Heart right ventricle (tissue), 16 donors: ENCODE measurements around the gene TCF7L2. TPM values are rescaled to one million over a fixed set of nuclear protein-coding genes. Genes with fewer than 3 reads are reported as not detected.

Experiments used
- ATAC-seq, 8 donors: fragments of 200-7000 bp; cut with Tn5 transposase; one replicate each; pipeline ENCODE4 v1.9.1; 2020; ENCODE audit warnings: mild to moderate bottlenecking in 8 of 8, moderate library complexity in 8 of 8, moderate number of reproducible peaks in 1 of 8
- DNase-seq, 2 donors: peaks; one replicate each; pipeline ENCODE4 v3.0.0-alpha.2; 2020
- H3K27ac ChIP-seq, 10 donors: fragments of 200-600 bp; sonication (generic) in 2 of 10; one replicate each; pipeline versions ENCODE4 v1.5.0 to v1.8.0; 2020 to 2022; ENCODE audit warnings: mild to moderate bottlenecking in 3 of 10
- H3K27me3 ChIP-seq, 7 donors: fragments of 200-600 bp; one replicate each; pipeline ENCODE4 v1.8.0; 2021 to 2022; ENCODE audit warnings: mild to moderate bottlenecking in 2 of 7
- H3K36me3 ChIP-seq, 9 donors: fragments of 200-600 bp; sonication (generic) in 1 of 9; one replicate each; pipeline versions ENCODE4 v1.5.0 to v1.8.0; 2020 to 2022; ENCODE audit warnings: mild to moderate bottlenecking in 2 of 9
- H3K4me1 ChIP-seq, 9 donors: fragments of 200-600 bp; sonication (generic) in 1 of 9; one replicate each; pipeline versions ENCODE4 v1.5.0 to v1.8.0; 2020 to 2022; ENCODE audit warnings: mild to moderate bottlenecking in 4 of 9
- H3K4me3 ChIP-seq, 10 donors: fragments of 200-600 bp; sonication (generic) in 2 of 10; one replicate each; pipeline versions ENCODE4 v1.5.0 to v1.8.0; 2020 to 2022; ENCODE audit warnings: mild to moderate bottlenecking in 7 of 10, moderate library complexity in 2 of 10
- H3K9me3 ChIP-seq, 11 donors: fragments of 200-600 bp in 10 of 11; sonication (generic) in 2 of 11; one replicate each; pipeline versions ENCODE4 v1.5.0 to v1.8.0; 2013 to 2022; ENCODE audit warnings: mild to moderate bottlenecking in 2 of 11, control low read depth in 1 of 11, moderate library complexity in 1 of 11
- WGBS, 2 donors: extraction: QIAGEN DNeasy Blood & Tissue Kit; methylation state at CpG; one replicate each; pipeline ENCODE4 v1.1.7; 2013; ENCODE audit warnings: inconsistent platforms in 1 of 2; 5-methylcytosine and 5-hydroxymethylcytosine counted together
- intact Hi-C, 10 donors: fragments of 100-400 bp; cut with DNase I; formaldehyde crosslinking; loops; one replicate each; pipeline versions ENCODE4 v1.11.1 to v1.14.2; 2022
- polyA plus RNA-seq, 2 donors: library from polyadenylated mRNA; stranded (reverse); fragments of 200-250 nt; gene quantifications; one replicate each; pipeline ENCODE4 v1.2.3, GENCODE V29; 2013
- total RNA-seq, 10 donors: library from RNA; stranded (reverse); fragmentation: NEBNext Ultra II Directional in 3 of 10; extraction: Animal tissue kit (Norgen Biotek cat#: 25700) in 3 of 10; gene quantifications; one replicate each; pipeline versions ENCODE4 v1.2.1 to v1.2.4, GENCODE V29; 2021 to 2023
- TF ChIP-seq, protein P1 (sequence below), 9 donors: fragments of 200-600 bp; sonication (generic) in 2 of 9; IDR thresholded peaks; one replicate each; pipeline versions ENCODE4 v1.5.0 to v1.8.0; 2021 to 2022; ENCODE audit warnings: antibody characterized with exemption in 9 of 9, mild to moderate bottlenecking in 5 of 9, moderate library complexity in 1 of 9
- donor health status: Arrhythmogenic right ventricular cardiomyopathy.
- donor health status: ischemic (EF 13 %, LVEDD 7.1; RV severe dilation, severe dysfunction).
- donor health status: healthy with polysubstance abuse.
- donor health status: DM: no; HTN: yes; CAD: no.
- donor health status: DM: no; HTN: no; CAD: no.
- donor health status: ischemic (EF 25% LVEDD 6.9; RV normal size, moderate dysfunction).
- donor health status: ischemic (EF 25% LVEDD 5.7; RV mildly dilated, moderate dysfunction).
- donor health status: healthy.
- donor health status: DM: yes; HTN: yes; CAD: no.
- donor health status: Ischemic cardiomyopathy.
- donor health status: ischemic (EF 35%, LVEDD 5.7; RV mildly dilated, moderate dysfunction).
- donor health status: nonischemic (EF 11% LVEDD 7.7; RV severe dilation, severe dysfunction).
- donor health status: DM: yes; HTN: yes; CAD: no.
- donor health status: PGD.
- donor health status: ischemic (EF 29% LVEDD 5.4; RV normal size, mild dysfunction).
- donor health status: nonischemic (EF 23%, LVEDD 6.1; RV moderate dilation, normal function).

Gene TCF7L2
- total and polyA plus RNA-seq, 12 donors, result 3.6 to 15.8 (median 11.8) TPM

DNA sequence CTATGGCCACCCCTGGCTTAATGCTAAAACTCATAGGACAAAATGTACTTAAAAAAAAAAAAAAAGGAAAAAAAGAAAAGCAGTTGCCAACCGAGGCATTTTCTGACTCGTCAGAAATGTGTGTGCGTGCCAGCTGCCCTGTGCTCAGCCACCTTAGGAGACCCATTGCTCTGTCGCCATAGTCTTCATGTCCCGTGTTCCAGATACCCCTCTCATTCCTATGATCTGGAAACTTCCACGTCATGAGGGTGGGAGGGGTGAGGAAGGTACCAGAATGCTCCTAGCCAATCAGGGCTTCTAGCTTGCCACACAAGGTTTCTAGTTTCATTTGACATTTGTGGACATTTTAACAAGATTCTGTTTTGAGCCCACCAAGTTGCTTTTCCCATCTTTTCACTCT is 212.9 kb downstream of the TCF7L2 start:
- Histone ChIP-seq H3K27ac (no peak overlapping the region), H3K9me3 (no peaks in the 10 kb centered on the region), H3K4me1 (peaks cover 0 to 3% (median 0%) of the 10 kb centered on the region in 9 donors), H3K36me3 (peaks cover 0 to 87% (median 26%) of the 10 kb centered on the region in 9 donors), H3K27me3 (no peaks in the 10 kb centered on the region), H3K4me3 (no peak overlapping the region)
- TF ChIP-seq, protein P1, sequence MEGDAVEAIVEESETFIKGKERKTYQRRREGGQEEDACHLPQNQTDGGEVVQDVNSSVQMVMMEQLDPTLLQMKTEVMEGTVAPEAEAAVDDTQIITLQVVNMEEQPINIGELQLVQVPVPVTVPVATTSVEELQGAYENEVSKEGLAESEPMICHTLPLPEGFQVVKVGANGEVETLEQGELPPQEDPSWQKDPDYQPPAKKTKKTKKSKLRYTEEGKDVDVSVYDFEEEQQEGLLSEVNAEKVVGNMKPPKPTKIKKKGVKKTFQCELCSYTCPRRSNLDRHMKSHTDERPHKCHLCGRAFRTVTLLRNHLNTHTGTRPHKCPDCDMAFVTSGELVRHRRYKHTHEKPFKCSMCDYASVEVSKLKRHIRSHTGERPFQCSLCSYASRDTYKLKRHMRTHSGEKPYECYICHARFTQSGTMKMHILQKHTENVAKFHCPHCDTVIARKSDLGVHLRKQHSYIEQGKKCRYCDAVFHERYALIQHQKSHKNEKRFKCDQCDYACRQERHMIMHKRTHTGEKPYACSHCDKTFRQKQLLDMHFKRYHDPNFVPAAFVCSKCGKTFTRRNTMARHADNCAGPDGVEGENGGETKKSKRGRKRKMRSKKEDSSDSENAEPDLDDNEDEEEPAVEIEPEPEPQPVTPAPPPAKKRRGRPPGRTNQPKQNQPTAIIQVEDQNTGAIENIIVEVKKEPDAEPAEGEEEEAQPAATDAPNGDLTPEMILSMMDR (IDR thresholded peaks at IDR 0.05), result no peak
- 91 to 96% methylated on average over 6 of the region's 6 CpGs for WGBS, 2 donors
- ATAC-seq (no peak), DNase-seq (no peak)
- intact Hi-C loops, result no loop called here

DNA sequence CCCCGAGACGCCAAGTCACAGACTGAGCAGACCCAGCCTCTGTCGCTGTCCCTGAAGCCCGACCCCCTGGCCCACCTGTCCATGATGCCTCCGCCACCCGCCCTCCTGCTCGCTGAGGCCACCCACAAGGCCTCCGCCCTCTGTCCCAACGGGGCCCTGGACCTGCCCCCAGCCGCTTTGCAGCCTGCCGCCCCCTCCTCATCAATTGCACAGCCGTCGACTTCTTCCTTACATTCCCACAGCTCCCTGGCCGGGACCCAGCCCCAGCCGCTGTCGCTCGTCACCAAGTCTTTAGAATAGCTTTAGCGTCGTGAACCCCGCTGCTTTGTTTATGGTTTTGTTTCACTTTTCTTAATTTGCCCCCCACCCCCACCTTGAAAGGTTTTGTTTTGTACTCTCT is 215.6 kb downstream of the TCF7L2 start:
- Histone ChIP-seq H3K27me3 (no peaks in the 10 kb centered on the region), H3K9me3 (no peaks in the 10 kb centered on the region), H3K36me3 (peaks cover 0 to 62% (median 14%) of the 10 kb centered on the region in 9 donors), H3K4me3 (no peak overlapping the region), H3K27ac (no peak overlapping the region), H3K4me1 (peaks cover 0 to 11% (median 0%) of the 10 kb centered on the region in 9 donors)
- intact Hi-C loops, result no loop called here
- no peak for DNase-seq
- ATAC-seq, result no peak
- WGBS, 2 donors, result 88 to 91% methylated on average over 20 of the region's 20 CpGs
- TF ChIP-seq, protein P1 (IDR thresholded peaks at IDR 0.05), result no peak

DNA sequence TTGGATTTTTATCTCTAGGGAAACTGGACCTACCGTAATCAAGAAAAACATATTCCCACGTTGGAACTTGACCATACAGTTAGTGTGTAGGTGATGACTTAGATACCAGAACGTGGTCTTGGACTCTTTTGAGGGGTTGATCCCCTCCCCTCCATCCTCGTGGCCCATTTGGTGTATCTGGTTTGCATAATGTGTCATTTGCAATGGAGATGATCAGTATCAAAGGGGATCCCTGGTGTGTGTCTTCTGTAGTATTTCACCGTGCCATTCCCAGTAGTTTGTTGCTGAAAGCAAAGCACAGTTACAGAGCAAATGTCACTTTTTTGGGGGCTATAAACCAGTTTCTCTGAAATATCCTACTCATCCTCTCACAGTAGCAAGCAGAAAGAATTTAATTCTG is 217.7 kb downstream of the TCF7L2 start:
- Histone ChIP-seq H3K4me3 (no peak overlapping the region), H3K27me3 (no peaks in the 10 kb centered on the region), H3K36me3 (peaks cover 0 to 42% (median 4%) of the 10 kb centered on the region in 9 donors), H3K4me1 (peaks cover 0 to 11% (median 0%) of the 10 kb centered on the region in 9 donors), H3K9me3 (no peaks in the 10 kb centered on the region), H3K27ac (no peak overlapping the region)
- WGBS, 2 donors, result 77 to 82% methylated on average over 5 of the region's 5 CpGs
- DNase-seq (no peak), ATAC-seq (no peak)
- TF ChIP-seq, protein P1 (IDR thresholded peaks at IDR 0.05), result no peak
- intact Hi-C loops, result no loop called here

DNA sequence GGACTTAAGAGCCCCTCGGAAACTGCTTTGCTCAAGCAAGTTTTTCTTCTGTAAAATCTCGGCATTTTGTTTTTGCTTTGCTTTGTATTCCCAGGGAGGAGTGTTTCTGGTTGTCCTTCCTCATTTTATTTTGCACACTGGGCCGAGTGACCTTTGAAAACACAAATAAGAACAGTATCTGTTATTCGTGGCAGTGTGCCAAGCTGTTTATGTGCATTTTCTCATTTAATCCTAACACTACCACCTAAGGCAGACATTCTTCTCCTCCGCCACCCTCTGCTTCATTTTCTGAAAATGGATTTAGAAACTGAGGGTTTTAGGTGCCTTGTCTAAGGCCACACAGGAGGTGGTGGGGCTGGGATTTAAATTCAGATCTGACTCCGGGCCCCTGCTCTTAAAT is 218.5 kb downstream of the TCF7L2 start:
- Histone ChIP-seq H3K4me3 (no peak overlapping the region), H3K27me3 (no peaks in the 10 kb centered on the region), H3K9me3 (no peaks in the 10 kb centered on the region), H3K27ac (no peak overlapping the region), H3K4me1 (peaks cover 0 to 9% (median 0%) of the 10 kb centered on the region in 9 donors), H3K36me3 (peaks cover 0 to 33% (median 4%) of the 10 kb centered on the region in 9 donors)
- WGBS, 2 donors, result 62 to 66% methylated on average over 6 of the region's 6 CpGs
- intact Hi-C loops, result no loop called here
- DNase-seq (no peak), ATAC-seq (no peak)
- TF ChIP-seq, protein P1 (IDR thresholded peaks at IDR 0.05), result no peak
